Measurements from ENCODE around the gene UHRF2. TPM values are rescaled to one million over a fixed set of nuclear protein-coding genes. Genes with fewer than 3 reads are reported as not detected.
"Not testable (repeated sequence)": the region's sequence is repeated elsewhere in the genome, so short reads cannot be mapped to it uniquely, and the experiment has no call there.

UHRF2 gene
- total and polyA plus RNA-seq, 4 donors = 37.7 to 104 (median 66.5) TPM

DNA sequence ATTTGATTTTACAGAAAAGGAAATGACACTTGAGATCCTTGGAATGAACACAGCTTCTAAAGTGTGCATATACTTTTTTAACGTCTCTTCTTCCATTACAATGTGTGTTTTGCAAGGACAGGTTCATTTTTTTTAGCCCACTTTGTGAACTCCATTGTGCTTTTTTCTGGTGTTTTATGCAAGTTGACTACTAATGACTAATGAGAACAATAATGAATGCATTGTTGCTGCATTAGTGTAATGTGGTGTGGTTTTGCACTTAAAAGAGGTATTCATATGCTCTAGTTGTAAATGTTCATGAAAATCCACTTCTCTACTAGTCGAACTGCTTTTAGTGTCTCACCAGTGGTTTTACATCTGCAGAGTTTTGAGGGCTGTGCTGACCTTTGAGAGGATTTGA lies 93.6 kb downstream of the UHRF2 start:
- Histone ChIP-seq H3K27me3 (ENCODE audit: control insufficient read depth, insufficient read depth, low read length) (no peaks in the 10 kb centered on the region), H3K4me3 (ENCODE audit: low read depth, low read length) (no peak overlapping the region), H3K27ac (ENCODE audit: low read depth, low read length) (no peak overlapping the region), H3K9me3 (ENCODE audit: control insufficient read depth, insufficient read depth, low read length) (no peaks in the 10 kb centered on the region), H3K4me1 (ENCODE audit: control insufficient read depth, insufficient read depth, low read length) (no peaks in the 10 kb centered on the region), H3K36me3 (ENCODE audit: control insufficient read depth, insufficient read depth, low read length) (peaks cover 3% of the 10 kb centered on the region)
- no CpG with 5 or more reads among the region's 2 CpGs for WGBS (ENCODE audit: insufficient coverage)
- no peak for DNase-seq (ENCODE audit: low read depth in 4 of 6, low spot score in 6 of 6)

- Histone ChIP-seq H3K4me1 (ENCODE audit: control insufficient read depth, insufficient read depth, low read length) (no peaks in the 10 kb centered on the region), H3K36me3 (ENCODE audit: control insufficient read depth, insufficient read depth, low read length) (no peaks in the 10 kb centered on the region), H3K4me3 (ENCODE audit: low read depth, low read length) (no peak overlapping the region), H3K27ac (ENCODE audit: low read depth, low read length) (no peak overlapping the region), H3K9me3 (ENCODE audit: control insufficient read depth, insufficient read depth, low read length) (no peaks in the 10 kb centered on the region), H3K27me3 (ENCODE audit: control insufficient read depth, insufficient read depth, low read length) (no peaks in the 10 kb centered on the region)
- 83% methylated on average over 1 of the region's 3 CpGs for WGBS (ENCODE audit: insufficient coverage)
- DNase-seq (ENCODE audit: low read depth in 4 of 6, low spot score in 6 of 6) = no peak
Observed at GRCh38 chr9:6512085-6512657, 99.2 kb downstream of the UHRF2 start.

DNA sequence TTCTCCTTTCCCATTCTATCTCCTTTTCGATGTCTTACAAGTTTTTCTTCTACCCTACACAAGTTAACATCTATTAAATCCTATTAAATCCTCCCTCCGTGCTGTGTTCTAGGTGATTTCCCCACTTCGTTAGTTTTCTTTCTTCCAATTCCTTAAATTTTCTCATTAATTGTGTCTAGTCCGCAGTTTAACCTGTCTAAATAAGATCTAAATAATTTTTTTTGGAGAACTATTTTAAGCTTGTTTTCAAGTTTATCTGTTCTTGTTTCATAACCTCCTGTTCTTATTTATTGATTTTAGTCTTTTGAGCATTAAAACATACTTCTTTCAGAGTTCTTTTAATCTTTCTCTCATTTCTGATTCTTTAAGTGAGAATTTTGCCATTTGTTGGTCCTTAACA lies 109.3 kb downstream of the UHRF2 start:
- H3K27me3 ChIP-seq (ENCODE audit: control insufficient read depth, insufficient read depth, low read length) = no peaks in the 10 kb centered on the region
- no peaks in the 10 kb centered on the region for H3K4me1 ChIP-seq (ENCODE audit: control insufficient read depth, insufficient read depth, low read length)
- WGBS (ENCODE audit: insufficient coverage) = 100% methylated on average over 1 of the region's 4 CpGs
- no peak overlapping the region for H3K27ac ChIP-seq (ENCODE audit: low read depth, low read length)
- peaks cover 4% of the 10 kb centered on the region for H3K9me3 ChIP-seq (ENCODE audit: control insufficient read depth, insufficient read depth, low read length)
- DNase-seq (ENCODE audit: low read depth in 4 of 6, low spot score in 6 of 6) = no peak
- H3K36me3 ChIP-seq (ENCODE audit: control insufficient read depth, insufficient read depth, low read length) = peaks cover 4% of the 10 kb centered on the region
- H3K4me3 ChIP-seq (ENCODE audit: low read depth, low read length) = no peak overlapping the region

DNA sequence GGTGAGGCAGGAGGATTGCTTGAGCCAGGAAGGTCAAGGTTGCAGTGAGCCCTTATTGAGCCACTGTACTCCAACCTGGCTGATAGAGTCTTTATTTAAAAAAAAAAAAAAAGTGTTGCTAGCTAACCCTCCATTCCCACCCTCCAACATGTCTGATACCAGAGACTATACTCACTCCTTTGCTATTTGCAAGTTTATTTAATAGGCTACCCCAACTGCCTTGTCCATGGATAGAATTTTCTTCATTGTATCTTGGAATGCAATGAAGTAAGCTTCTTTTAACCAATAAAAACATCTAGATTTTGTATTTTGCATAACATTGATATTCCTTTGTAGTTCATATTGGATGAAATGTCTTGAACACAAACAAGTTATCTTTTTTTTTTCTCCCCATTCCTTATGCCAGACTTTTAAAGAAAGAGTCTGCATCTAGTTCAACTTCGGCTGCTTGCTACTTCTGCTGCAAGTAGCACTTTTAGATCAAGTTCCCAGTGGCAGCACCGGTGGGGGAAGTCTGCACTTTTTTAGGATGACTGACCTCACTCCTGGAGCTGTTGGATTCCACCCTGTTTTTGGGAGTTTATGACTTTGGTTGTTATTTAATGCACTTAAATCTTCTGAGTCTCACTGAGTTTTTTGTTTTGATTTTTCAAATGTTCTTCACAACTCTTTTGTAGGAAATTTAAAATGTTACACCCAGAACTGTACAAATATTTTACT lies 112.5 kb downstream of the UHRF2 start:
- H3K4me1 ChIP-seq (ENCODE audit: control insufficient read depth, insufficient read depth, low read length) = no peaks in the 10 kb centered on the region
- H3K27me3 ChIP-seq (ENCODE audit: control insufficient read depth, insufficient read depth, low read length) = no peaks in the 10 kb centered on the region
- 50% methylated on average over 1 of the region's 2 CpGs for WGBS (ENCODE audit: insufficient coverage)
- H3K4me3 ChIP-seq (ENCODE audit: low read depth, low read length) = no peak overlapping the region
- peak in 1 of 6 donors; percentile 64 for DNase-seq (ENCODE audit: low read depth in 4 of 6, low spot score in 6 of 6)
- peaks cover 4% of the 10 kb centered on the region for H3K36me3 ChIP-seq (ENCODE audit: control insufficient read depth, insufficient read depth, low read length)
- peaks cover 4% of the 10 kb centered on the region for H3K9me3 ChIP-seq (ENCODE audit: control insufficient read depth, insufficient read depth, low read length)
- peak overlapping the region; percentile 22 for H3K27ac ChIP-seq (ENCODE audit: low read depth, low read length)

GRCh38 chr9:6535594-6535993 lies 122.6 kb downstream of the UHRF2 start:
- 93% methylated on average over 2 of the region's 3 CpGs for WGBS (ENCODE audit: insufficient coverage)
- H3K36me3 ChIP-seq (ENCODE audit: control insufficient read depth, insufficient read depth, low read length) = peaks cover 3% of the 10 kb centered on the region
- H3K27me3 ChIP-seq (ENCODE audit: control insufficient read depth, insufficient read depth, low read length) = no peaks in the 10 kb centered on the region
- H3K27ac ChIP-seq (ENCODE audit: low read depth, low read length) = no peak overlapping the region
- no peaks in the 10 kb centered on the region for H3K9me3 ChIP-seq (ENCODE audit: control insufficient read depth, insufficient read depth, low read length)
- no peak for DNase-seq (ENCODE audit: low read depth in 4 of 6, low spot score in 6 of 6)
- no peak overlapping the region for H3K4me3 ChIP-seq (ENCODE audit: low read depth, low read length)
- H3K4me1 ChIP-seq (ENCODE audit: control insufficient read depth, insufficient read depth, low read length) = no peaks in the 10 kb centered on the region

DNA sequence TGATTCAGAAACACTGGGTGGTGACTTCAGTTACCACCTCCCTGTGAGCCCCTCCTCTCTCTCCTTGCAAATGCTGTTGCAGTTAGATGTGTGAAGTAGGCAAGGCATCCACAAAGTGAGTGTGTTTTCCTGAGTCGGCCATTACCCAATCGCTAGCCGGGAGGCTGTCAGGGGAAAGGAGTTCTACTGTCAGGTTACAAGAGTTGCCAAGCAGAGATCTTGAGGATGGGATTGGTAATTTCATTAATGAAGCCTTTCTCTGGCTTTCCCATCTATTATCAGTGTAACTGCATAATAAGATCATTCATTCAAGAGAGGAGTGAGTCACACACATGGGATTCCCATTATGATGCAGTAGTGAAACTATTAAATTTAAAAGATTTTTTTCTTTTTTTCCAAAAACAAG lies 125.7 kb downstream of the UHRF2 start:
- Histone ChIP-seq H3K9me3 (ENCODE audit: control insufficient read depth, insufficient read depth, low read length) (no peaks in the 10 kb centered on the region), H3K4me1 (ENCODE audit: control insufficient read depth, insufficient read depth, low read length) (no peaks in the 10 kb centered on the region), H3K4me3 (ENCODE audit: low read depth, low read length) (no peak overlapping the region), H3K27me3 (ENCODE audit: control insufficient read depth, insufficient read depth, low read length) (no peaks in the 10 kb centered on the region), H3K36me3 (ENCODE audit: control insufficient read depth, insufficient read depth, low read length) (peaks cover 3% of the 10 kb centered on the region), H3K27ac (ENCODE audit: low read depth, low read length) (no peak overlapping the region)
- 63% methylated on average over 3 of the region's 3 CpGs for WGBS (ENCODE audit: insufficient coverage)
- DNase-seq (ENCODE audit: low read depth in 4 of 6, low spot score in 6 of 6) = no peak

- H3K27ac ChIP-seq (ENCODE audit: low read depth, low read length) = not testable (repeated sequence)
- WGBS (ENCODE audit: insufficient coverage) = 93% methylated on average over 4 of the region's 5 CpGs
Observed at GRCh38 chr9:6542617-6543016, 129.6 kb downstream of the UHRF2 start.

DNA sequence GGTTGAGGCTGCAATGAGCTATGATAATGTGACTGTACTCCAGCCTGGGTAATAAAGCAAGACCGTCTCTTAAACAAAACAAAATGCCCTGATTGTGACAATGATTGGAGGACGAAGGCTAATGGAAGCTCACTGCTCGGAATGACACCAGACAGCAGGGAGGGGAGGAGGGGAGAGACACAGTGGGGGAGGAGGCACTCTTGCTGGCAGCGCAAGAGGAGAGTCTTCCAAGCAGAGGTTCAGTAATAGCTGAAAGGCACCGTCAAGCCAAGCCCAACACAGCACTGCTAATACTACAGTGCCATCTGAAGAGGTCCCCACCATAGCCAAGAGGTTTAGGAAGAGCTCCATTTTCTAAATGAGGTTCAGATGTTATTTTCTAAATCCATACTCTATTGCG lies 130.2 kb downstream of the UHRF2 start:
- Histone ChIP-seq H3K4me1 (ENCODE audit: control insufficient read depth, insufficient read depth, low read length) (no peaks in the 10 kb centered on the region), H3K9me3 (ENCODE audit: control insufficient read depth, insufficient read depth, low read length) (no peaks in the 10 kb centered on the region), H3K27ac (ENCODE audit: low read depth, low read length) (no peak overlapping the region), H3K36me3 (ENCODE audit: control insufficient read depth, insufficient read depth, low read length) (no peaks in the 10 kb centered on the region), H3K27me3 (ENCODE audit: control insufficient read depth, insufficient read depth, low read length) (no peaks in the 10 kb centered on the region), H3K4me3 (ENCODE audit: low read depth, low read length) (no peak overlapping the region)
- no peak for DNase-seq (ENCODE audit: low read depth in 4 of 6, low spot score in 6 of 6)
- 43% methylated on average over 2 of the region's 6 CpGs for WGBS (ENCODE audit: insufficient coverage)

More at GRCh38 chr9:6542617-6543016, 129.6 kb downstream of the UHRF2 start:
- H3K36me3 ChIP-seq (ENCODE audit: control insufficient read depth, insufficient read depth, low read length); H3K27me3 ChIP-seq (ENCODE audit: control insufficient read depth, insufficient read depth, low read length); H3K9me3 ChIP-seq (ENCODE audit: control insufficient read depth, insufficient read depth, low read length); H3K4me1 ChIP-seq (ENCODE audit: control insufficient read depth, insufficient read depth, low read length); H3K4me3 ChIP-seq (ENCODE audit: low read depth, low read length); DNase-seq (ENCODE audit: low read depth in 4 of 6, low spot score in 6 of 6): not testable (repeated sequence)

DNA sequence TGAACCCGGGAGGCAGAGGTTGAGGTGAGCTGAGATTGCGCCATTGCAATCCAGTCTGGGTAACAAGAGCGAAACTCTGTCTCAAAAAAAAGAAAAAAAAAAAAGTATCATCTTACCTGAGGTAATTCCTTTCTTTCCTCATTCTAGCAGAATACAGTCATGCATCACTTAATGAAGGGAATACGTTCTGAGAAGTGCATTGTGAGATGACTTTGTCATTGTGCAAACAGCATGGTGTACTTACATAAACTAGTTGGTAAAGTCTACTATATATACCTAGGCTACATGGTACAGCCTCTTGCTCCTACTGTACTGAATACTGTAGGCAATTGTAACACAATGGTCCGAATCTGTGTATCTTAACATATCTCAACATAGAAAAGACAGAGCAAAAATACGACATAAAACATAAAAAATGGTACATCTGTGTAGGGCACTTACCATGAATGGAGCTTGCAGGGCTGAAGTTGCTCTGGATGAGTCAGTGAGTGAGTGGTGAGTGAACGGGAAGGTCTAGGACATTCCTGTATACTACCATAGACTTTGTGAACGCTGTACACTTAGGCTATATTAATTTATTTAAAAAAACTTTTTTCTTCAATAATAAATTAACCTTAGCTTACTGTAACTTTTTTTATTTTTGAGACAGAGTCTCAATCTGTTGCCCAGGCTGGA lies 132.2 kb downstream of the UHRF2 start:
- DNase-seq (ENCODE audit: low read depth in 4 of 6, low spot score in 6 of 6) = no peak
- Histone ChIP-seq H3K36me3 (ENCODE audit: control insufficient read depth, insufficient read depth, low read length) (no peaks in the 10 kb centered on the region), H3K4me1 (ENCODE audit: control insufficient read depth, insufficient read depth, low read length) (peaks cover 6% of the 10 kb centered on the region), H3K4me3 (ENCODE audit: low read depth, low read length) (no peak overlapping the region), H3K27me3 (ENCODE audit: control insufficient read depth, insufficient read depth, low read length) (no peaks in the 10 kb centered on the region), H3K9me3 (ENCODE audit: control insufficient read depth, insufficient read depth, low read length) (no peaks in the 10 kb centered on the region), H3K27ac (ENCODE audit: low read depth, low read length) (no peak overlapping the region)
- no CpG with 5 or more reads among the region's 8 CpGs for WGBS (ENCODE audit: insufficient coverage)
